ENCODE measurements around the gene C2orf76.

- TF ChIP-seq EP300 (IDR thresholded peaks at IDR 0.05) (no peak), CTCF (IDR thresholded peaks at IDR 0.05) (no peak), POLR2AphosphoS5 (IDR thresholded peaks at IDR 0.05) (no peak)
These were observed 54.8 kb downstream of the C2orf76 start for GRCh38 chr2:119311831-119312230.

All from esophagus muscularis mucosa (tissue), 4 donors.